ENCODE data around the gene TBX4. TPM values are rescaled to one million over a fixed set of nuclear protein-coding genes. Genes with fewer than 3 reads are reported as not detected.
"Not testable (repeated sequence)": the region's sequence is repeated elsewhere in the genome, so short reads cannot be mapped to it uniquely, and the experiment has no call there.

Gene TBX4
- total RNA-seq, 2 donors from 2014 or later = not detected

- H3K27me3 Mint-ChIP-seq (ENCODE audit: insufficient read depth) = peaks cover 19% of the 10 kb centered on the region
- Histone ChIP-seq H3K4me3 (ENCODE audit: low read length) (no peak overlapping the region), H3K4me1 (ENCODE audit: control insufficient read depth, insufficient read depth, low read length) (no peaks in the 10 kb centered on the region), H3K36me3 (ENCODE audit: control insufficient read depth, insufficient read depth, low read length) (no peaks in the 10 kb centered on the region), H3K9me3 (ENCODE audit: control insufficient read depth, low read length) (no peaks in the 10 kb centered on the region), H3K27me3 (ENCODE audit: control insufficient read depth, insufficient read depth, low read length, poor library complexity, severe bottlenecking) (peaks cover 3% of the 10 kb centered on the region), H3K27ac (ENCODE audit: low read depth, low read length) (no peak overlapping the region), H3K9ac (ENCODE audit: extremely low read depth, low read length, poor library complexity, severe bottlenecking) (no peak overlapping the region)
- H3K4me3 Mint-ChIP-seq = no peak overlapping the region
- 85 to 86% methylated on average over 1 of the region's 1 CpG for WGBS, 2 experiments (ENCODE audit: insufficient coverage in 1 of 2, insufficient read length in 1 of 2)
- H3K9me3 Mint-ChIP-seq = no peaks in the 10 kb centered on the region
- no peak for DNase-seq
- H3K27ac Mint-ChIP-seq = no peak overlapping the region
- H3K36me3 Mint-ChIP-seq (ENCODE audit: low read depth) = no peaks in the 10 kb centered on the region
- no peak for TF ChIP-seq CTCF (conservative IDR thresholded peaks at IDR 0.05)
- no peaks in the 10 kb centered on the region for H3K4me1 Mint-ChIP-seq
Measured at GRCh38 chr17:61429274-61429673, 22.9 kb upstream of the TBX4 start.

- not testable (repeated sequence) for H3K4me3 Mint-ChIP-seq; H3K4me1 Mint-ChIP-seq; H3K4me1 ChIP-seq (ENCODE audit: control insufficient read depth, insufficient read depth, low read length); DNase-seq; H3K9ac ChIP-seq (ENCODE audit: extremely low read depth, low read length, poor library complexity, severe bottlenecking); H3K27me3 ChIP-seq (ENCODE audit: control insufficient read depth, insufficient read depth, low read length, poor library complexity, severe bottlenecking); H3K36me3 ChIP-seq (ENCODE audit: control insufficient read depth, insufficient read depth, low read length); H3K9me3 Mint-ChIP-seq; H3K9me3 ChIP-seq (ENCODE audit: control insufficient read depth, low read length); H3K4me3 ChIP-seq (ENCODE audit: low read length); H3K27ac Mint-ChIP-seq; H3K36me3 Mint-ChIP-seq (ENCODE audit: low read depth); H3K27ac ChIP-seq (ENCODE audit: low read depth, low read length)
- WGBS, 2 experiments (ENCODE audit: insufficient coverage in 1 of 2, insufficient read length in 1 of 2) = 93 to 96% methylated on average over 5 to 6 of the region's 6 CpGs
- H3K27me3 Mint-ChIP-seq (ENCODE audit: insufficient read depth) = peaks cover 19% of the 10 kb centered on the region
Measured at GRCh38 chr17:61429831-61430230, 22.4 kb upstream of the TBX4 start.

- WGBS, 2 experiments (ENCODE audit: insufficient coverage in 1 of 2, insufficient read length in 1 of 2) = 87 to 88% methylated on average over 4 of the region's 4 CpGs
- no peaks in the 10 kb centered on the region for H3K4me1 ChIP-seq (ENCODE audit: control insufficient read depth, insufficient read depth, low read length)
- no peaks in the 10 kb centered on the region for H3K9me3 Mint-ChIP-seq
- no peak overlapping the region for H3K4me3 ChIP-seq (ENCODE audit: low read length)
- no peak overlapping the region for H3K4me3 Mint-ChIP-seq
- H3K9ac ChIP-seq (ENCODE audit: extremely low read depth, low read length, poor library complexity, severe bottlenecking) = no peak overlapping the region
- no peak overlapping the region for H3K27ac ChIP-seq (ENCODE audit: low read depth, low read length)
- peak; percentile 29 for DNase-seq
- H3K27me3 ChIP-seq (ENCODE audit: control insufficient read depth, insufficient read depth, low read length, poor library complexity, severe bottlenecking) = no peaks in the 10 kb centered on the region
- no peaks in the 10 kb centered on the region for H3K36me3 Mint-ChIP-seq (ENCODE audit: low read depth)
- H3K27ac Mint-ChIP-seq = no peak overlapping the region
- no peaks in the 10 kb centered on the region for H3K4me1 Mint-ChIP-seq
- H3K27me3 Mint-ChIP-seq (ENCODE audit: insufficient read depth) = peaks cover 25% of the 10 kb centered on the region
- no peaks in the 10 kb centered on the region for H3K36me3 ChIP-seq (ENCODE audit: control insufficient read depth, insufficient read depth, low read length)
- no peaks in the 10 kb centered on the region for H3K9me3 ChIP-seq (ENCODE audit: control insufficient read depth, low read length)
- TF ChIP-seq CTCF (conservative IDR thresholded peaks at IDR 0.05) = no peak
Measured at GRCh38 chr17:61431594-61432311, 20.5 kb upstream of the TBX4 start.

GRCh38 chr17:61436273-61436672 lies 15.9 kb upstream of the TBX4 start:
- Histone ChIP-seq H3K27me3 (ENCODE audit: control insufficient read depth, insufficient read depth, low read length, poor library complexity, severe bottlenecking) (peaks cover 14% of the 10 kb centered on the region), H3K9ac (ENCODE audit: extremely low read depth, low read length, poor library complexity, severe bottlenecking) (no peak overlapping the region), H3K9me3 (ENCODE audit: control insufficient read depth, low read length) (peaks cover 4% of the 10 kb centered on the region), H3K4me1 (ENCODE audit: control insufficient read depth, insufficient read depth, low read length) (no peaks in the 10 kb centered on the region), H3K27ac (ENCODE audit: low read depth, low read length) (no peak overlapping the region), H3K36me3 (ENCODE audit: control insufficient read depth, insufficient read depth, low read length) (no peaks in the 10 kb centered on the region), H3K4me3 (ENCODE audit: low read length) (no peak overlapping the region)
- Mint-ChIP-seq H3K27me3 (ENCODE audit: insufficient read depth) (peaks cover 33% of the 10 kb centered on the region), H3K4me3 (no peak overlapping the region), H3K27ac (no peak overlapping the region), H3K4me1 (no peaks in the 10 kb centered on the region), H3K36me3 (ENCODE audit: low read depth) (no peaks in the 10 kb centered on the region), H3K9me3 (peaks cover 1% of the 10 kb centered on the region)
- no peak for TF ChIP-seq CTCF (conservative IDR thresholded peaks at IDR 0.05)
- no peak for DNase-seq

Measured in endodermal cell (in vitro differentiated cells).